ENCODE results near the gene CA7. TPM values are rescaled to one million over a fixed set of nuclear protein-coding genes. Genes with fewer than 3 reads are reported as not detected.
A peak's percentile ranks its signal among the peaks of the same experiment; 100 is the strongest.

The CA7 gene
- polyA plus RNA-seq, 1 donor from 2014 or later: not detected

DNA sequence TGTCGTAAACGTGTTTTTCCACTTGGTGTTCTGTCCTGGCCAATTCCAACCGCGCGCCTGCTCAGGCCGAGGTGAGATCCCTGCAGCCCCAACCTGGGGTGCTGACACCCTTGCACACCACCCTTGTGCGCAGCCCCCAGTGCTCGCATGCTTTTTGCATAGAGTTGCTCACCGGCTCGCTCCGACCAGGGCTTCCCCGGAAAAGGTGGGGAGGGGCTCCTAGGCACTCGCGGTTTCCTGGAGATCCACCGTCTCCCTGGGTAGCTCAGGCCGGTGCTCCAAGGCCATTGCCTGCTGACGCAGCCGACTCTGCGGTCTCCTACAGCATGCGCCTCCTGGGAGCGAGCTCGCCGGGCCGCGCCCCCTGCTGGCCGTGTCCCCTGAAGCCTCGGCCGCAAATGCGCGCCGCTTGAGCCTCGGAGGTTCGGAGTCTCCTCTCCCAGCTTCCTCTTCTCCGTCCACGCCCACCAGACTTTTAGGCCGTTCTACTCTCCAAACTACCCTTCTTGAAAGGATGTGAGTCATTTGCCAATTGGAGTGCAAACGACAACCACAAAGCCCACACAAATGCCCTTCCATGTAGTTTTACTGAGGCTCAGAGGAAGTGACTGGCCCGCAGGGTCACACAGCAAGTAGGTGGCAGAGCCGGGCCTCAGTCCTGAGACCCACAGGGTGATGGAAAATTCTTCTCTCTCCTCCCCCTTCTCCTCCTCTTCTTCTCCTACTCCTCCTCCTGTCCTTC is 28.9 kb downstream of the CA7 start:
- Histone ChIP-seq H2AFZ (ENCODE audit: low read depth, low read length) (peak overlapping the region; percentile 48), H3K9me2 (ENCODE audit: insufficient read depth, low read length) (no peaks in the 10 kb centered on the region), H3K4me2 (ENCODE audit: low read length) (peak overlapping the region; percentile 24), H3K36me3 (ENCODE audit: insufficient read depth, low read length) (no peaks in the 10 kb centered on the region), H3F3A (ENCODE audit: insufficient read depth, low read length, poor library complexity, severe bottlenecking) (no peaks in the 10 kb centered on the region), H3K9ac (ENCODE audit: low read length) (peak overlapping the region; percentile 23), H3K4me3 (ENCODE audit: low read length) (peak overlapping the region; percentile 58), H3K27ac (ENCODE audit: low read length) (no peak overlapping the region), H3K79me2 (replicated peaks; ENCODE audit: insufficient read depth, low read length) (no peaks in the 10 kb centered on the region), H3K9me3 (ENCODE audit: low read length) (no peaks in the 10 kb centered on the region), H3K27me3 (ENCODE audit: insufficient read depth, low read depth, low read length) (peaks cover 2% of the 10 kb centered on the region), H4K20me1 (ENCODE audit: insufficient read depth) (no peaks in the 10 kb centered on the region)
- TF ChIP-seq, protein P1, sequence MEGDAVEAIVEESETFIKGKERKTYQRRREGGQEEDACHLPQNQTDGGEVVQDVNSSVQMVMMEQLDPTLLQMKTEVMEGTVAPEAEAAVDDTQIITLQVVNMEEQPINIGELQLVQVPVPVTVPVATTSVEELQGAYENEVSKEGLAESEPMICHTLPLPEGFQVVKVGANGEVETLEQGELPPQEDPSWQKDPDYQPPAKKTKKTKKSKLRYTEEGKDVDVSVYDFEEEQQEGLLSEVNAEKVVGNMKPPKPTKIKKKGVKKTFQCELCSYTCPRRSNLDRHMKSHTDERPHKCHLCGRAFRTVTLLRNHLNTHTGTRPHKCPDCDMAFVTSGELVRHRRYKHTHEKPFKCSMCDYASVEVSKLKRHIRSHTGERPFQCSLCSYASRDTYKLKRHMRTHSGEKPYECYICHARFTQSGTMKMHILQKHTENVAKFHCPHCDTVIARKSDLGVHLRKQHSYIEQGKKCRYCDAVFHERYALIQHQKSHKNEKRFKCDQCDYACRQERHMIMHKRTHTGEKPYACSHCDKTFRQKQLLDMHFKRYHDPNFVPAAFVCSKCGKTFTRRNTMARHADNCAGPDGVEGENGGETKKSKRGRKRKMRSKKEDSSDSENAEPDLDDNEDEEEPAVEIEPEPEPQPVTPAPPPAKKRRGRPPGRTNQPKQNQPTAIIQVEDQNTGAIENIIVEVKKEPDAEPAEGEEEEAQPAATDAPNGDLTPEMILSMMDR (IDR thresholded peaks at IDR 0.05; ENCODE audit: poor library complexity, severe bottlenecking): peak; percentile 82
- TF ChIP-seq RAD21 (conservative IDR thresholded peaks at IDR 0.05): peak; percentile 57
- TF ChIP-seq EP300 (conservative IDR thresholded peaks at IDR 0.05; ENCODE audit: poor library complexity, severe bottlenecking): no peak
- TF ChIP-seq EZH2 (IDR thresholded peaks at IDR 0.05; ENCODE audit: borderline replicate concordance, insufficient read depth, low read length, poor library complexity, severe bottlenecking): no peak
- TF ChIP-seq, protein P2, sequence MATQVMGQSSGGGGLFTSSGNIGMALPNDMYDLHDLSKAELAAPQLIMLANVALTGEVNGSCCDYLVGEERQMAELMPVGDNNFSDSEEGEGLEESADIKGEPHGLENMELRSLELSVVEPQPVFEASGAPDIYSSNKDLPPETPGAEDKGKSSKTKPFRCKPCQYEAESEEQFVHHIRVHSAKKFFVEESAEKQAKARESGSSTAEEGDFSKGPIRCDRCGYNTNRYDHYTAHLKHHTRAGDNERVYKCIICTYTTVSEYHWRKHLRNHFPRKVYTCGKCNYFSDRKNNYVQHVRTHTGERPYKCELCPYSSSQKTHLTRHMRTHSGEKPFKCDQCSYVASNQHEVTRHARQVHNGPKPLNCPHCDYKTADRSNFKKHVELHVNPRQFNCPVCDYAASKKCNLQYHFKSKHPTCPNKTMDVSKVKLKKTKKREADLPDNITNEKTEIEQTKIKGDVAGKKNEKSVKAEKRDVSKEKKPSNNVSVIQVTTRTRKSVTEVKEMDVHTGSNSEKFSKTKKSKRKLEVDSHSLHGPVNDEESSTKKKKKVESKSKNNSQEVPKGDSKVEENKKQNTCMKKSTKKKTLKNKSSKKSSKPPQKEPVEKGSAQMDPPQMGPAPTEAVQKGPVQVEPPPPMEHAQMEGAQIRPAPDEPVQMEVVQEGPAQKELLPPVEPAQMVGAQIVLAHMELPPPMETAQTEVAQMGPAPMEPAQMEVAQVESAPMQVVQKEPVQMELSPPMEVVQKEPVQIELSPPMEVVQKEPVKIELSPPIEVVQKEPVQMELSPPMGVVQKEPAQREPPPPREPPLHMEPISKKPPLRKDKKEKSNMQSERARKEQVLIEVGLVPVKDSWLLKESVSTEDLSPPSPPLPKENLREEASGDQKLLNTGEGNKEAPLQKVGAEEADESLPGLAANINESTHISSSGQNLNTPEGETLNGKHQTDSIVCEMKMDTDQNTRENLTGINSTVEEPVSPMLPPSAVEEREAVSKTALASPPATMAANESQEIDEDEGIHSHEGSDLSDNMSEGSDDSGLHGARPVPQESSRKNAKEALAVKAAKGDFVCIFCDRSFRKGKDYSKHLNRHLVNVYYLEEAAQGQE (IDR thresholded peaks at IDR 0.05; ENCODE audit: borderline replicate concordance): no peak
- no peak for TF ChIP-seq TAF1 (IDR thresholded peaks at IDR 0.05; ENCODE audit: low read depth)
- peak; percentile 33 for TF ChIP-seq MXI1 (conservative IDR thresholded peaks at IDR 0.05; ENCODE audit: poor library complexity, severe bottlenecking)
- TF ChIP-seq SMC3 (conservative IDR thresholded peaks at IDR 0.05; ENCODE audit: poor library complexity): peak; percentile 73
- peak; percentile 23 for TF ChIP-seq POLR2AphosphoS5 (IDR thresholded peaks at IDR 0.05)

DNA sequence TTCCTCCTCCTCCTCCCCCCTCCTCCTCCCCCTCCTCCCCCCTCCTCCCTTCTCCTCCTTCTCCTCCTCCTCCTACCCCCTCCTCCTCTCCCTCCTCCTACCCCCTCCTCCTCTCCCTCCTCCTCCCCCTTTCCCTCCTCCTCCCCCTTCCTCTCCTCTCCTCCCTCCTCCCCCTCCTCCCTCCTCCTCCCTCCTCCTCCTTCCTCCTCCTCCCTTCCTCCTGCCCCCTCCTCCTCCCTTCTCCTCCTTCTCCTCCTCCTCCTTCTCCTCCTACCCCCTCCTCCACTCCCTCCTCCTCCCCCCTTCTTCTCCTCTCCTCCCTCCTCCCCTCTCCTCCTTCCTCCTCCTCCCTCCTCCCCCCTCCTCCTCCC is 29.5 kb downstream of the CA7 start:
- no peaks in the 10 kb centered on the region for H3K79me2 ChIP-seq (replicated peaks; ENCODE audit: insufficient read depth, low read length)
- TF ChIP-seq RAD21 (conservative IDR thresholded peaks at IDR 0.05) (no peak), MXI1 (conservative IDR thresholded peaks at IDR 0.05; ENCODE audit: poor library complexity, severe bottlenecking) (no peak), TAF1 (IDR thresholded peaks at IDR 0.05; ENCODE audit: low read depth) (no peak)
- H3K36me3 ChIP-seq (ENCODE audit: insufficient read depth, low read length): no peaks in the 10 kb centered on the region
- H3K27ac ChIP-seq (ENCODE audit: low read length): no peak overlapping the region
- no peak overlapping the region for H3K4me3 ChIP-seq (ENCODE audit: low read length)
- no peak overlapping the region for H2AFZ ChIP-seq (ENCODE audit: low read depth, low read length)
- H3K4me2 ChIP-seq (ENCODE audit: low read length): no peak overlapping the region
- no peaks in the 10 kb centered on the region for H3K9me3 ChIP-seq (ENCODE audit: low read length)
- peaks cover 2% of the 10 kb centered on the region for H3K27me3 ChIP-seq (ENCODE audit: insufficient read depth, low read depth, low read length)
- no peaks in the 10 kb centered on the region for H4K20me1 ChIP-seq (ENCODE audit: insufficient read depth)
- no peaks in the 10 kb centered on the region for H3F3A ChIP-seq (ENCODE audit: insufficient read depth, low read length, poor library complexity, severe bottlenecking)
- no peaks in the 10 kb centered on the region for H3K9me2 ChIP-seq (ENCODE audit: insufficient read depth, low read length)
- H3K9ac ChIP-seq (ENCODE audit: low read length): no peak overlapping the region
